SK-N-MC (cell line): ENCODE data around the gene CILP.

ENCODE experiments used
- EZH2 ChIP-seq: fragments of 200-600 bp; sonication (generic); IDR thresholded peaks from one replicate; pipeline ENCODE4 v1.6.1; 2017; ENCODE audit warnings: antibody characterized with exemption
- FOXP2 ChIP-seq: optimal IDR thresholded peaks from 2 replicates; pipeline ENCODE3; 2011; ENCODE audit warnings: mild to moderate bottlenecking, moderate library complexity; ENCODE audit not compliant: insufficient read depth; ENCODE audit errors: extremely low read length, control extremely low read depth
- POLR2AphosphoS5 ChIP-seq: IDR thresholded peaks from 2 replicates; pipeline ENCODE4 v1.6.1; 2012; ENCODE audit warnings: mild to moderate bottlenecking, low read depth, low read length, borderline replicate concordance

- TF ChIP-seq EZH2, result no peak
- TF ChIP-seq POLR2AphosphoS5, result no peak
- no peak for TF ChIP-seq FOXP2
Measured at GRCh38 chr15:65195548-65195923, 15.7 kb downstream of the CILP start.
